ENCODE results near the gene PIK3CB. TPM values are rescaled to one million over a fixed set of nuclear protein-coding genes. Genes with fewer than 3 reads are reported as not detected.
"Not testable (repeated sequence)": the region's sequence is repeated elsewhere in the genome, so short reads cannot be mapped to it uniquely, and the experiment has no call there.

Gene PIK3CB
- total RNA-seq, 4 donors from 2014 or later, result 60.2 to 90.0 (median 78.5) TPM

DNA sequence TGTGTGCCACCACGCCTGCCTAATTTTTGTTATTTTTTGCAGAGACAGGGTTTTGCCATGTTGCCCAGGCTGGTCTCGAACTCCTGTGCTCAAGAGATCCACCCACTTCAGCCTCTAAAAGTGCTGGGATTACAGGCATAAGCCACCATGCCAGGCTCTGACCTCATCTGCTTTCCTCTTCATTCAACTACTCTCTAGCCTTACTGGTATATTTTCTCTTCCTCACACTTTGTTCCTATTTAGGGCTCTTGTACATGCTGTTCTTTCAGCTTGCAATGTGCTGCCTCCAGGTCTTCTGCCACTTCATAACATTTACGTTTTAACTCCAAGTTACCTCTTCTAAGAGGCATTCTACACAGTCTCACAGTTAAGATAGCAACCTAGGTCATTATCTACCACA lies 34.9 kb downstream of the PIK3CB start:
- WGBS, 2 donors, result 86 to 87% methylated on average over 3 of the region's 3 CpGs
- Histone ChIP-seq H3K27ac (no peak overlapping the region), H3K27me3 (no peaks in the 10 kb centered on the region), H3K4me1 (peaks cover 15 to 26% of the 10 kb centered on the region in 2 donors), H3K4me3 (replicated peaks in 1 of 3) (no peak overlapping the region), H3K36me3 (no peaks in the 10 kb centered on the region), H3K9me3 (no peaks in the 10 kb centered on the region)
- peak; percentile 28 to 39 for DNase-seq
- TF ChIP-seq, protein P1, sequence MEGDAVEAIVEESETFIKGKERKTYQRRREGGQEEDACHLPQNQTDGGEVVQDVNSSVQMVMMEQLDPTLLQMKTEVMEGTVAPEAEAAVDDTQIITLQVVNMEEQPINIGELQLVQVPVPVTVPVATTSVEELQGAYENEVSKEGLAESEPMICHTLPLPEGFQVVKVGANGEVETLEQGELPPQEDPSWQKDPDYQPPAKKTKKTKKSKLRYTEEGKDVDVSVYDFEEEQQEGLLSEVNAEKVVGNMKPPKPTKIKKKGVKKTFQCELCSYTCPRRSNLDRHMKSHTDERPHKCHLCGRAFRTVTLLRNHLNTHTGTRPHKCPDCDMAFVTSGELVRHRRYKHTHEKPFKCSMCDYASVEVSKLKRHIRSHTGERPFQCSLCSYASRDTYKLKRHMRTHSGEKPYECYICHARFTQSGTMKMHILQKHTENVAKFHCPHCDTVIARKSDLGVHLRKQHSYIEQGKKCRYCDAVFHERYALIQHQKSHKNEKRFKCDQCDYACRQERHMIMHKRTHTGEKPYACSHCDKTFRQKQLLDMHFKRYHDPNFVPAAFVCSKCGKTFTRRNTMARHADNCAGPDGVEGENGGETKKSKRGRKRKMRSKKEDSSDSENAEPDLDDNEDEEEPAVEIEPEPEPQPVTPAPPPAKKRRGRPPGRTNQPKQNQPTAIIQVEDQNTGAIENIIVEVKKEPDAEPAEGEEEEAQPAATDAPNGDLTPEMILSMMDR (IDR thresholded peaks at IDR 0.05), result no peak
- TF ChIP-seq POLR2A (IDR thresholded peaks at IDR 0.05), result no peak
- intact Hi-C loops (cut with DNase I), result no loop called here

DNA sequence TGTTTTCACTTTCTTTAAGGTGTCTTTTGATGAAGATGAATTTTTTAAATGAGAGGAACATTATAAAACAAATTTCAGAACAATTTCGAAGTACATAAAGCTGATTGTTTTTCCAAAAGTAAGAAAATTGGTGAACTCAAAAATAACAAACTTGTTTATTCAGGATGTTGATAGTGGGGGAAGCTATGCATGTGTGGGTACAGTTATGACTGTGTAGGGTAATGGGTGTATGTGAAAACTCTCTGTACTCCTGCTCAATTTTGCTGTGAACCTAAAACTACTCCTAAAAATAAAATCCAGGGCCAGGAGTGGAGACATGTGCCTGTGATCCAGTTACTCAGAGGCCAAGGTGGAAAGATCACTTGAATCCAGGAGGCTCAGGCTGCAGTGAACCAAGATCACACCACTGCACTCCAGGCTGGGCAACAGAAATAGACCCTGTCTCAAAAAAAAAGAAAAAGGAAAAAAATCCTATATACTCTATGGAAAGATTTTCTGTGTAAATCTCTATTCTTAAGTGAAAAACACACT lies 37.2 kb downstream of the PIK3CB start:
- H3K27ac ChIP-seq, result peak overlapping the region in 1 of 3 donors; percentile 17
- no peak for DNase-seq
- no peaks in the 10 kb centered on the region for H3K27me3 ChIP-seq
- no peaks in the 10 kb centered on the region for H3K9me3 ChIP-seq
- no peak for TF ChIP-seq POLR2A (IDR thresholded peaks at IDR 0.05)
- TF ChIP-seq, protein P1 (IDR thresholded peaks at IDR 0.05), result no peak
- 75 to 78% methylated on average over 1 of the region's 1 CpG for WGBS, 2 donors
- no peaks in the 10 kb centered on the region for H3K36me3 ChIP-seq
- H3K4me3 ChIP-seq (replicated peaks in 1 of 3), result no peak overlapping the region
- intact Hi-C loops (cut with DNase I), result no loop called here
- peaks cover 15 to 23% of the 10 kb centered on the region in 2 donors for H3K4me1 ChIP-seq

DNA sequence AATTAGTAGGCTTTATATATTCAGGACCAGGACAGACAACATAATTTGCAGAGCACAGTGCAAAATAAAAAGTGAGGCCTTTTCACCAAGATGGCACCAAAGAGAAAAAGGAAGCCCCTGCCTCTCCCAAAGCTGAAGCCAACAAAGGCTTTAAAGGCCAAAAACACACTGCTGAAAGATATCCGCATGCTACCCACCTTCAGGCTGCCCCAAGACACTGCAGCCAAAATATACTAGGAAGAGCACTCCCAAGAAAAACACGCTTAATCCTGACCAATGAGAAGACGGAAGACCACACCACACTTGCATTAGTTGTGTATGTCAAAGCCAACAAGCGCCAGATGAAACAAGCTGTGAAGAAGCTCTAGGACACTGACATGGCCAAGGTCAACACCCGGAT lies 38.0 kb downstream of the PIK3CB start:
- no peaks in the 10 kb centered on the region for H3K9me3 ChIP-seq
- DNase-seq, result no peak
- intact Hi-C loops (cut with DNase I), result no loop called here
- no peaks in the 10 kb centered on the region for H3K36me3 ChIP-seq
- TF ChIP-seq POLR2A (IDR thresholded peaks at IDR 0.05), result no peak
- TF ChIP-seq, protein P1 (IDR thresholded peaks at IDR 0.05), result no peak
- no peak overlapping the region for H3K27ac ChIP-seq
- 94 to 95% methylated on average over 5 of the region's 5 CpGs for WGBS, 2 donors
- peaks cover 15 to 26% of the 10 kb centered on the region in 2 donors for H3K4me1 ChIP-seq
- H3K4me3 ChIP-seq (replicated peaks in 1 of 3), result no peak overlapping the region
- H3K27me3 ChIP-seq, result no peaks in the 10 kb centered on the region

DNA sequence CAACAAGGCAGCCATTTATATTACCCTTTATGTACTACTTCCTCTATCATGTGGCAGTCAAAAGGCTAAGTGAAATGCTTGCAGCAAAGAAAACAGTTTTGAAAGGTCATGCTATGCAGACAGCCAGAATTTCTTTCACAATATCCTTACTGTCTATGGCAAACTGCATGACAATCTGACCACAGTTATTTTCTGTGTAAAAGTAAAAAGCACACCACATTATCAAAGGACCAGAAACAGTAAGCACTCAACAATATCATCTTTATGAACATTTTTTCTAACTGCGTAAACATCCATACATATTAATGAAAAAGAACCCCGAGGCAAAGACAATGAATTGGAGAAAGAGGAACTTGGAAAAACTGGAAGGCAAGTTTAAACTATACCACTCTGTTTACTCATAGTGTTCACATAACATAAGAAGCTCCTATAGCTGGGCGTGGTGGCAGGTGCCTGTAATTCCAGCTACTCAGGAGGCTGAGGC lies 47.9 kb downstream of the PIK3CB start:
- TF ChIP-seq, protein P1 (IDR thresholded peaks at IDR 0.05), result no peak
- TF ChIP-seq POLR2A (IDR thresholded peaks at IDR 0.05), result no peak
- Histone ChIP-seq H3K27ac (peak overlapping the region; percentile 28 to 73 (median 47)), H3K27me3 (no peaks in the 10 kb centered on the region), H3K4me3 (replicated peaks in 1 of 3) (no peak overlapping the region), H3K36me3 (no peaks in the 10 kb centered on the region), H3K4me1 (peaks cover 23 to 40% of the 10 kb centered on the region in 2 donors), H3K9me3 (no peaks in the 10 kb centered on the region)
- no peak for DNase-seq
- intact Hi-C loops (cut with DNase I), result no loop called here
- WGBS, 2 donors, result 78 to 93% methylated on average over 3 of the region's 3 CpGs

DNA sequence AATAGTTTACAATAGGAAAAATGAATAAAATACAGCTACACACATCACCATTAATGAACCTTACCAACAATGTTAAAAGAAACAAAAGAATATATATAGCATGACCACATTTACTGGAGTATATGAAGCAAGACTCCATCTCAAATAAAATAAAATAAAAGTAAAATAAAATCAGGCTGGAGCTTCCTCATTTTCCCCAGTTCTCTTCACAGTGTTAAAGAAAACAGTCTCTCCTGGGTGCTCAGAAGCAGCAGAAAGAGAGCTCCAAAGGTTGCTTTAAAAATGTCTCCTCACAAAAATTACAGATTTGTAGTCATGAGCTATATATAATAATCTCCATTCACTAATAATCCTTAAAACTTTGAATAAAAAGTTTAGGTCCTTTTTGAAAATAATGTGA lies 48.8 kb downstream of the PIK3CB start:
- H3K4me1 ChIP-seq, result peaks cover 23 to 44% of the 10 kb centered on the region in 2 donors
- no peaks in the 10 kb centered on the region for H3K27me3 ChIP-seq
- DNase-seq, result no peak
- TF ChIP-seq, protein P1 (IDR thresholded peaks at IDR 0.05), result no peak
- no peak for TF ChIP-seq POLR2A (IDR thresholded peaks at IDR 0.05)
- intact Hi-C loops (cut with DNase I), result no loop called here
- H3K9me3 ChIP-seq, result no peaks in the 10 kb centered on the region
- H3K27ac ChIP-seq, result peak overlapping the region; percentile 40 to 73 (median 47)
- H3K36me3 ChIP-seq, result no peaks in the 10 kb centered on the region
- no peak overlapping the region for H3K4me3 ChIP-seq (replicated peaks in 1 of 3)

DNA sequence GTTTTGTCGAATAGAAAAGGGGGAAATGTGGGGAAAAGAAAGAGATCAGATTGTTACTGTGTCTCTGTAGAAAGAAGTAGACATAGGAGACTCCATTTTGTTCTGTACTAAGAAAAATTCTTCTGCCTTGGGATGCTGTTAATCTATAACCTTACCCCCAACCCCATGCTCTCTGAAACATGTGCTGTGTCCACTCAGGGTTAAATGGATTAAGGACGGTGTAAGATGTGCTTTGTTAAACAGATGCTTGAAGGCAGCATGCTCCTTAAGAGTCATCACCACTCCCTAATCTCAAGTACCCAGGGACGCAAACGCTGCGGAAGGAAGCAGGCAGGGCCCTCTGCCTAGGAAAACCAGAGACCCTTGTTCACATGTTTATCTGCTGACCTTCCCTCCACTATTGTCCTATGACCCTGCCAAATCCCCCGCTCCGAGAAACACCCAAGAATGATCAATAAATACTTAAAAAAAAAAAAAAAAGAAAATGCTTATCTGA lies 49.3 kb downstream of the PIK3CB start:
- H3K27me3 ChIP-seq; H3K4me3 ChIP-seq (replicated peaks in 1 of 3); intact Hi-C loops (cut with DNase I); H3K9me3 ChIP-seq; H3K36me3 ChIP-seq: not testable (repeated sequence)
- WGBS, 2 donors, result 45 to 48% methylated on average over 7 of the region's 7 CpGs
- peaks cover 23 to 49% of the 10 kb centered on the region in 2 donors for H3K4me1 ChIP-seq
- DNase-seq, result peak; percentile 42 to 44
- peak overlapping the region; percentile 47 to 73 (median 60) for H3K27ac ChIP-seq

Measured in thyroid gland (tissue), 4 donors.